ENCODE results near the gene C5orf24.
"Not testable (repeated sequence)": the region's sequence is repeated elsewhere in the genome, so short reads cannot be mapped to it uniquely, and the experiment has no call there.

Gene C5orf24

DNA sequence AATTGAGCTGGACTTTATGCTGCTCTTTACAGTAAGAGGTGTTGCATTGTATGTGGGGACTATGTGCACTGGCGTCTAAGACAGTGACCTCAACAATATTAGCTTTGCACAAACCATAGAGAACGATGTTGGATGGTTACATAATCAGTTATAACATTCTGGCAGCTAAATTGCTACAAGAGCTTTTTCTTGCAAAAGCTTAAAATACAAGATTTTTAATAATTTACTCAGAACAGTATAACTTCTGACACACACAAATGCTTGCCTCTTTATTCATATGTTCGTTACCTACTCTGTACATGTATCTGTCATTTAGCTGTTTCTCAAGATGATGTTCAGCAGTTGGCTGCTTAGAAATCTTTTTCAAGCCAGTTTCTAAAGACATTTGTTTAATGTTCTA is 11.6 kb downstream of the C5orf24 start:
- DNase-seq, result no peak

DNA sequence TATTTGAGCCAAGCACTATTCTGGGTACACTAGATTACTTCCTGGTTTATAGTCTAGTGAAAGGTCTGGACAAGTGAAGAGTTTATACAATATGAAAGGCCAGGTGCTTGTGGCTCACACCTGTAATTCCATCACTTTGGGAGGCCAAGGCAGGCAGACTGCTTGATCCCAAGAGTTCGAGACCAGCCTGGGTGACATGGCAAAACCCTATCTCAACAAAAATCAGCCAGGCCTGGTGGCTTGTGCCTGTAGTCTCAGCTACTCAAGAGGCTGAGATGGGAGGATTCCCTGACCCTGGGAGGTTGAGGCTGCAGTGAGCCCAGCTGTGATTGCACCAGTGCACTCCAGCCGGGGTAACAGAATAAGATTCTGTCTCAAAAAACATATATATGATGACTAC is 18.9 kb downstream of the C5orf24 start:
- no peak for DNase-seq

- peak in 1 of 2 donors; percentile 1 for DNase-seq
Measured at GRCh38 chr5:134873494-134873893, 27.7 kb downstream of the C5orf24 start.

GRCh38 chr5:134873987-134874830 is 28.4 kb downstream of the C5orf24 start, which contains the start of gene TXNDC15:
Gene TXNDC15, plus strand, starts transcription at chr5:134874371. Its CDS starts 57 bp downstream, at chr5:134874428.
- DNase-seq, result peak; percentile 86 to 91

- DNase-seq, result peak; percentile 60 to 64
Measured at GRCh38 chr5:134874831-134875655, 29.3 kb downstream of the C5orf24 start.

DNA sequence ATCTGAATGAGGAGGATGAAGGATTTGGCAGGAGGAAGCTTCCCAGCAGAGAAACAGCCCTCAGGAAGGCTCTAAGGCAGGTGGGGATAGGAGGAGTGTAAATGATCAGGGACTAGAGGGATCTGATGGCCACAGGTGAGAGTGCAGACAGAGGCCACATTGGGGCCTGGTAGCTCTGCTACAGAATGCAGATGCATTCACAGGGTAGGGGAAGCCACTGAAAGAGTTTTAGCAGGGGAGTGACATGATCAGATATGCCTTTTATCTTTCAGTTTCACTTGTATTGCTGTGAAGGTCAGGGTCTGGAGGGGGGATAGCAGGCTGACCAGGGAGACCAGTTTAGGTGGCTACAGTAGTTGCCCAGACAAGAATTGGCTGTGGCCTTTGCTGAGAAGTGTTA is 31.4 kb downstream of the C5orf24 start:
- no peak for DNase-seq

- no peak for DNase-seq
Measured at GRCh38 chr5:134878403-134878802, 32.6 kb downstream of the C5orf24 start.

DNA sequence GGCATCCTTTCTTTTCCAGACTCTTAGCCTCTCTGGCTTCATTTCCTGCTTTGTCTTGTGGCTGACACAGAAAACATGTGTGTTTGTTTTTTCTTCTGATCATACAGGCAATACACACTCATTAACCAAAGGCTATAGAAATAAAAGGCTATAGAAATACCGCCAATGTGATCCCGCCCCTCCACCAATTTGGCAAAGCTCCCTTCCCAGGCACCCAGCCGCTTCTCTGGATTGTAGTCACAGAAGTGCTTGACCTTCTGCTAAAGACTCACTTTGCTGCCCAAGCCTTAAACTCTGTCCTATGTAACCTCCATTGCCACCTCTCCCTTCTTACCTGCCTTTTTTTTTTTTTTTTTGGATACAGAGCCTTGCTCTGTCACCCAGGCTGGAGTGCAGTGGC is 33.7 kb downstream of the C5orf24 start:
- no peak for DNase-seq

GRCh38 chr5:134880937-134881336 is 35.2 kb downstream of the C5orf24 start:
- not testable (repeated sequence) for DNase-seq

DNA sequence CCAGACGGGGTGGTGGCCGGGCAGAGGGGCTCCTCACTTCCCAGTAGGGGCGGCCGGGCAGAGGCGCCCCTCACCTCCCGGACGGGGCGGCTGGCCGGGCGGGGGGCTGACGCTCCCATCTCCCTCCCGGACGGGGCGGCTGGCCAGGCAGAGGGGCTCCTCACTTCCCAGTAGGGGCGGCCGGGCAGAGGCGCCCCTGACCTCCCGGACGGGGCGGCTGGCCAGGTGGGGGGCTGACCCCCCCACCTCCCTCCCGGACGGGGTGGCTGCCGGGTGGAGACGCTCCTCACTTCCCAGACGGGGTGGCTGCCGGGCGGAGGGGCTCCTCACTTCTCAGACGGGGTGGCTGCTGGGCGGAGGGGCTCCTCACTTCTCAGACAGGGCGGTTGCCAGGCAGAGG is 35.9 kb downstream of the C5orf24 start:
- DNase-seq, result not testable (repeated sequence)

GRCh38 chr5:134887593-134888159 is 41.9 kb downstream of the C5orf24 start:
- DNase-seq, result no peak

- DNase-seq, result no peak
Measured at GRCh38 chr5:134889335-134889734, 43.6 kb downstream of the C5orf24 start.

GRCh38 chr5:134891473-134891872 is 45.7 kb downstream of the C5orf24 start:
- DNase-seq, result no peak

DNA sequence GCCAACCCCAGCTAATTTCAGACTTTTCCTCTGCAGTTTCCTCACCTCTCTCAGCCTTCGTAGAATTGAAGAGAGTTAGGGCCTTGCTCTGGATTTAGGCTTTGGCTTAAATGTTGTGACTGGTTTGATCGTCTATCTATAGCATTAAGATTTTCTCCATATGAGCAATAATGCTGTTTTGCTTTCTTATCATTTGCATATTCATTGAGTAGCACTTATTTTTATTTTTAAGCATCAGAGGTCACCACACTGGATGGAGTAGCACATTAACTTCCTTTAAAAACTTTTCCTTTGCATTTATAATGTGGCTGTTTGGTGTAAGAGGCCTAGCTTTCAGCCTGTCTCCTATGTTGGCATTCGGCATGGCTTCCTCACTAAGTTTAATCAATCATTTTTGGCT is 46.5 kb downstream of the C5orf24 start:
- DNase-seq, result no peak

- no peak for DNase-seq
Measured at GRCh38 chr5:134892926-134893325, 47.2 kb downstream of the C5orf24 start.

DNA sequence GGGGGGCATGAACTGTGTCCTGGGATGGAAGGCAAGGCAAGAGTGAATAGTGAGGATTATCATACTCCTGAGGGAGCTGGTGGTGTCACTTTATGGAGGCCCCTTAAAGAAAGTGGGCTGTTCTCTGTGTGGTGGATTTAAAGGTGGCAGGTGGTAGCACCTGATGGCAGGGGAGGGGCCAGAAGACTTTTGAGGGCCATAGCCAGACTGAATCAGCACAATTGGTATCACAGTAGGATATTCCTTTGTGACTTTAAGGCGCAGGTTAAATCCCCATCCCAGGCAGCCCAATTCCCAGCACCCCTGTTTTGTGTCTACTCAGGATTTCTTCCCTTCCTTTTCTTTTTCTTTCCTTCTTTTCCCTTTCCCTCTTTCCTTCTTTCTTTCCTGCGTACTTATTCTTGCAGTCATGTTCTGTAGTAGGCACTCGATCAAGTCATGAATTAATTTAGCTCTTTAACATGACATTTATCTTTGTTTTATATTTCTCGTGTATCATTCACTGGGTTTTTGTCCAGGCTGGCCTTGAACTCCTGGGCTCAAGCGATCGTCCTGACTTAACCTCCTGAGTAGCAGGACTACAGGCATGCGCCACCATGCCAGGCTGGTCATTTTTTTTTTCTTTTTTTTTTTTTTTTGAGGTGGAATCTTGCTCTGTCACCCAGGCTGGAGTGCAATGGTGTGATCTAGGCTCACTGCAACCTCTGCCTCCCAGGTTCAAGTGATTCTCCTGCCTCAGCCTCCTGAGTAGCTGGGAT is 48.2 kb downstream of the C5orf24 start:
- no peak for DNase-seq

- peak; percentile 60 to 65 for DNase-seq
Measured at GRCh38 chr5:134902071-134902801, 56.5 kb downstream of the C5orf24 start.

DNA sequence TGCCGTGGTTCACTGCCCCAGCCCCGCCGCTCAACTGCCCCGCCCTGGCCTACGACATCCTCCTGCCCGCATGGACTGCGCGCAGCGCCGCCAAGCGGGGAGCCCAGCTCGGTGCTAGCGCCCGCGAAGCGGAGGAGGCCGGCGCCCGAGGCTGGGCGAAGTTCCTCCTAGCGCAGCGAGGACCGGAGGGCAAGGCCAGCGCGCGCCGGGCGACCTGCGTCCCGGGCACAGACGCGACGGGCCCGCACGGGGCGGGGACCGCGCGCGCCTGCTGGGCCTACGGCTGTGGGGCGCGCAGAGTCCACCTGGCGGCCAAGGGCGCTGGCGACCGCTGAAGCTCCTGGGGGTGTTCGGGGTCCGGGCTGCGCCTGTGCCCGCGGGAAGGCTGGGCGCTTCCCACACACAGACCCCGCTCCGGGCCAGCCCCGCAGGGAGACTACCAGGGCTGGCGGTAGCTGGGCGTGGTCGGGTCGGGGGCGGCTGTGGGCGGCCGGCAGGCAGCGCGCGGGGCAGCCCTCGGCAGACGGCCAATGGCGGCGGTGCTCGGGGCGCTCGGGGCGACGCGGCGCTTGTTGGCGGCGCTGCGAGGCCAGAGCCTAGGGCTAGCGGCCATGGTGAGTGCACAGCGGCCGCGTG is 59.0 kb downstream of the C5orf24 start, which contains the start of gene PCBD2:
TSS of gene PCBD2 (plus strand) at position 522 of the 636 bp plus-strand sequence. CDS start at position 531, 9 bp downstream.
- peak; percentile 95 to 97 for DNase-seq

- DNase-seq, result peak; percentile 48 to 74
Measured at GRCh38 chr5:134905246-134905996, 59.7 kb downstream of the C5orf24 start.

- DNase-seq, result no peak
Measured at GRCh38 chr5:134906811-134907210, 61.0 kb downstream of the C5orf24 start.

Measured in inflammatory macrophage (primary cell).